DMS53 treated with DMSO at 0.1 percent for 48 hours (cell line): ENCODE results near the gene ZNF366.
"Not testable (repeated sequence)": the region's sequence is repeated elsewhere in the genome, so short reads cannot be mapped to it uniquely, and the experiment has no call there.

Experiments
- DNase-seq: peaks from one replicate; lab custom pipeline; 2025; ENCODE audit not compliant: unreplicated experiment; lab: John Stamatoyannopoulos, UW

The ZNF366 gene

DNA sequence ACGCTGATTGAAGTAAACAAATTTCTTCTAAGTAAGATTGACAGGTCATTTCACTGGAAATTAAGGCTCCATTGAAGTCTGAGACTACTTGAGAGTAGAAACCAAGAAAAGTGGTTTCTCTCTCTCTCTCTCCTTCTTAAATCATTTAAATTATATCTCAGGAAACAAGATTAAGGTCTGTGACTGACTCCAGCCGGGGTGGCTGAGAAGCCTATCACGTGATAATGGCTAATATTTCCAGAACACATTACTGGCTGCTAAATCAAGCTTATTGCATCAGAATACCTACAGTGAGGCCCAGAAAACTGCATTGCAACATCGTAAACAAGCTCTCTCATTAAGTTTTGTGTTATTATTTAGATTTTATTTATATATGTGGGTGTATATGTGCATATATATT is 98.6 kb downstream of the ZNF366 start:
- DNase-seq = no peak

DNA sequence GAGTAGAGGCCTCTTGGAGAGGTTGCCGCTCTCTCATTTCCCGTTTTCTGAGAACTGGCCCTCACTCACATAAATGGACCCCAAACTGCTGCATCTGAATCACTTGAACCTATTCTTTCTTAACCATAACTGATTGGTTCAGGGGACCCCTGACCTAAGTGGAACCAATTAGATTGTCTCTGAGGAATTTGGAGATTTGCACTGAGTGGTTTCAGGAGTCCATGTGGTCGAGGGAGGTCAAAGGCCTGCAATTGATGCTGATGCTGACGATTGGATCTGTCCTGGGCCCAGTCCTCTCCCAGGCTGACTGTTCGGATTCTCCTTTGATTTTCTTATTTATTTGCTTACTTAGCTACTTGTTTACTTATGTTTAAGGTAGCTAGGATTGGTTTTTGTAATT is 99.1 kb downstream of the ZNF366 start:
- DNase-seq = no peak

DNA sequence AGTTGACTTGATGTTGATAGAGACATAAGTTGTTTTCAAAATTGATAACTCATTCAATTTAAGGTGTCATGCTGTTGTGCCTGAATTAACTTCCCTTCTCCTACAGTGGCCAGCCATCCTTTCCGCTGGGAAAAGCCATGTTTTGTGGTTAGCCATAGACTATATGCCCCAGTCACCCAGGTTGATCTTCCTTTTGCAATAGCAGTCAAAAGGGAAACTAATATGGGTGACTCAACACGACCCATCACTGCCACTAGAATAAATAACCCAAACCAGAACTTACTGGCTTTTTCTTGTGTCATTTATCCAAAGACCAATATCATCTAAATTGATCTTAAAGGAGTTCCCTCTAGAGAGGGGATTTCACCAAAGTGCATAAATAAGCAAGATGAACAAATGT is 99.7 kb downstream of the ZNF366 start:
- DNase-seq = no peak

DNA sequence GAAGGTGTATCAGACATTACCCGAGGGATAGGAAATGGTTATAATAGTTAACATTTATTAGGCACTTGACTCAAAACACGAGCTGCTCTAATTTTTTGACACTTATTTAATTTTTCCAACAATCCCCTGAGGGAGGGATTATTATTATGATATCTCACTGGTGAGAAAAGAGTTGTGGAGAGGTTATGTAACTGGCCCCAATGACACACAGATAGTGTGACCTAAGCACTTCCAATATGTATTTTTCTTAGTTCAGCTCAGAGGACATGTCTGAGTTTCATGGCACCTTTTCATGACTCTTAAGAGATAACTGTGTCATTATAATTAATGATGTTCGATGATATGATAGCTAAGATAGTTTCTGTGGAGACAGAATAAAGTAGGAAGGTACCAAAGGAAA is 100.1 kb downstream of the ZNF366 start:
- DNase-seq = no peak

DNA sequence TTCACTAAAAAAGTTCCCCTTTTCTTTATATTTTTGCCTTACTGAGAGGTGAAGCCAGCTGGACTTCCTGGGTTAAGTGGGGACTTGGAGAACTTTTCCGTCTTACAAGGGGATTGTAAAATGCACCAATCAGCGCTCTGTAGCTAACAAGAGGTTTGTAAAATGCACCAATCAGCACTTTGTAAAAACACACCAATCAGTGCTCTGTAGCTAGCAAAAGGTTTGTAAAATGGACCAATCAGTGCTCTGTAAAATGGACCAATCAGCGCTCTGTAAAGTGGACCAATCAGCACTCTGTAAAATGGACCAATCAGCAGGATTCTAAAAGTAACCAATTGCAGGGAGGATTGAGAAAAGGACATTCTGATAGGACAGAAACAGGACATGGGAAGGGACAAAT is 102.4 kb downstream of the ZNF366 start:
- not testable (repeated sequence) for DNase-seq

DNA sequence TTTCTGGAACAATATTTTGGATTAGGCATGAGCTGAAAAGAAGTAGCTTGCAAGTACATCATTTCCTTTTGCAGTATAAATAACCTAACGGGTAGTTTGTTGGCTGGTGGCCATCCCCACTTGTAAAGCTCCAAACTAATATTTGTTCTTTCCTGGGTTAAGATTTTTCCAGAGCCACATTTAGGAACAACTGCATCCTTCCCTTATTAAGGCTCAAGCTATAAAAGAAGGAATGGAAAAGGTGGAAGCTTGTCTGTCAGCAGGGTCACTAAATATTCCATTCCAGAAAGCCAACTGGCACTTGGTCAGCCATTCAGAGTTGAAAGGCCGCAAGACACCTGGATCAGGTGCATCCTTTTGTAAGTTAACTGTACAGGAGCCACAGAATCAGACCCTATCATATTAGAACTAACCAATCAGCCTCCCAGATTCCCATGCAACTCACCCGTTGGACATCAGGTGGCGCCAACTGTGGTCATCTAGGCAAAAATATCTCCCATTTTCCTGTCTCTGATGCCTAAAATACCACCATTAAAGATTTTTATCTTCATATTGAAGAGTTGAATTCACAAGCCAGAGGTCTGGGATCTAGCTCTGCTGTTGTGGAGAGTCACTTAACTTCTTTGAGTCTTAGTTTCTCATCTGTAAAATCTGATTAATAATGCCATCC is 104.1 kb downstream of the ZNF366 start:
- no peak for DNase-seq

DNA sequence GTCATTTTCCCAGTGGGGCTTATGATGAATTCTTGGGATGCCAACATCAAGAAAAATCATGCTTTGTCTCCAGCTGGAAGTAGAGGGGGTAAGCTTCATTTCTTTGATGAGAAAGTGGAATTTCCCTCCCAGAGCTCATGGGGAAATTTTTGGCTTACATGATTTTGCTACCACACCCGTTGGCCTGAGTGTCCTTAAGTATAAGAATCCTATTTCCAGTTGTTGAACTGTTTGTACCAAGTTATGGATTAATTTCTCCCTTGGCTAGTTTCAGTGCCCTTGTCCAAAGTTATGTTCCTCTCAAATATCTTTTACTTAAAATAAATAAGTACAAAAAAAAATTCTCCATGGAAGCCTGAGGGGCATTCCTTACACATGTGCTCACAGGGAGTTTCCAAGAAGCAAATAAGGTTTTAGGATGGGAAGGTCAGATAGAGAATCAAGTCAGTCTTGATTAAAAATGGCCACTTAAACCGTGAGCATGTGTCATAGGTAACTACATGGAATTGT is 104.8 kb downstream of the ZNF366 start:
- DNase-seq = no peak

DNA sequence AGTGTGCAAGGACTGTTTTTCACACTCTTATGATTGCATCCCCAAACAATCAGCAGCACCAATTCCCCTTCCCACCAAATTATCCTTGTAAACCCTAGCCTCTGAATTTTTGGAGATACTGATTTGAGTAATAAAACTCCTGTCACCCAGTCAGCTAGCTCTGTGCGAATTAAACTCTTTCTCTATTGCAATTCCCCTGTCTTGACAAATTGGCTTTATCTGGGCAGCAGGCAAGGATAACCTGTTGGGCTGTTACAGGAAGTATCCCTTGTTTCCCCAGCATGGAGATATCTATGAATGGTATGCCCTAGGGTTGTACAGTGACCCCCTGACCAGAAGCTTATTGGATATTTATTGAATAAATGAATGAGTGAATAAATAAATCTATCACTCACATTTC is 106.3 kb downstream of the ZNF366 start:
- no peak for DNase-seq

DNA sequence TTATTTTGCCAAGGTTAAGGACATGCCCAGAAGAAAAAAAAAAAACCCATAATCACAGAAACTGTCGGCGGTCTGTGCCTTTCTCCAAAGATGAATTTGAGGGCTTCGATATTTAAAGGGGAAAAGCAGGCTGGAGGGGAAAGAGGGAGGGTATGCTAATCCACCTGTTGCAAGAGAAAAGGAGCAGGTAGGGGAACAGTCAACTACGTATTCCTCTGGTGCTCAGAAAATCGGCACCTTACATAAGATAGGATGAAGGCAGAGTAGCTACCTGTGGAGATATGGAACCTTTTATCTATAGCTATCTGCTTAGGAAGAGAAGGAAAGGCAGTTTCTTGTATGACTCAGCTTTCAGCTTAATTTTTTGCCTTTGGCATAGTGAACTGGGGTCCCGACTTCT is 109.4 kb downstream of the ZNF366 start:
- no peak for DNase-seq

DNA sequence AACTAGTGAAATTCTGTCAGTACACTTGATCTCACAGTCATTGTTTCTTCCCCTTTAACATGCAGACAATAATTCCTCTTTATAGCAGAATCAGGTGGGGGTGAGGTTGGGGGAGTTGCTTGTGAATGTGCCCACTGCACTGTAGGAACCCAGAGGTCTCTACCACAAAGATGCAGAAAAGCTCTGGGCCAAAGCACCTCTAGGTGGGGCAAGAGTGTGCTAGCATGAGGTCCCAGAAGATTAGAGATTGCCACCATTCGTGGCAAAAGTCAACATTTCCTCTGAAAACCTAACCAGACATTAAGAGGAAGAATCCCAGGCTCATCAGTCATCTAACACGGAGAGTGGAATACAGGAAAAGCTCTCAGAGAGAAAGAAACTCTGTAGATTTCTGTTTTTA is 112.5 kb downstream of the ZNF366 start:
- DNase-seq = no peak

DNA sequence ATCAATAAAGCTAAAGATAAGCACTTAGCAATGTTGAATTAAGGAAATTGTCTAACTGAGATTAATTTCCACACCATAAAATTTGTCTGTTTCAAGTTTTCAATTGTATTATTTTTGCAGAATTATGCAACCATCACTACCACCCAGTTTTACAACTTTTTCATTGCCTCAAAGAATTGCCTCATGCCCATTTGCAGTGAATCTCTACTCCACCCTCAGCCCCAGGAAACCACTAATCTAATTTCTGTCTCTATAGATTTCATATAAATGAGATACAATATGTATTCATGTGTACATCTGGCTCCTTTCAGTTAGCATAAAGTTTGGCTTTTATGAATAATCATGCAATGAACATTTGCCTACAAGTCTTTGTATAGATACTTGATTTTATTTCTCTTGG is 114.2 kb downstream of the ZNF366 start:
- no peak for DNase-seq
